NCI-H446 treated with DMSO at 0.1 percent for 48 hours (cell line): ENCODE data around the gene FAM83D.
"Not testable (repeated sequence)": the region's sequence is repeated elsewhere in the genome, so short reads cannot be mapped to it uniquely, and the experiment has no call there.

Experiments
- DNase-seq: peaks from one replicate; lab custom pipeline; 2025; lab: John Stamatoyannopoulos, UW

Gene FAM83D

DNA sequence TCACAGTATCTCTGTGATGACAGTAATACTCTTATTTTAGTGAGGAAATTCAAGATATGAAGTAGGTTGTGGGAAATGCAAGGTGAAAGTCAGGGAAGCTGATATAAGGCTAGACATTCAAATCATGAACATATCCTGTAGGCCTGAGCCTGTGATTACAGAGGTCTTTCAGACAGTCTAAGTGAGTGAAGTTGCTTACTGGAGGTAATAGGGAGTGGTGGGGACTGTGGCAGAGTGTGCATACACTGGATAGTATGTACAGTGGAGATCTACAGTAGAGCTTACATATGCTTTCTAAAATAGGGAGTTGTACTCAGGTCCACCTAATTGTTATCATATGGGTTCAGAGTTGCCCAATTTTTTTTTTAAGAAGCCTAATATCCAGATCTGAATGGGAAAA lies 39.0 kb downstream of the FAM83D start:
- no peak for DNase-seq

DNA sequence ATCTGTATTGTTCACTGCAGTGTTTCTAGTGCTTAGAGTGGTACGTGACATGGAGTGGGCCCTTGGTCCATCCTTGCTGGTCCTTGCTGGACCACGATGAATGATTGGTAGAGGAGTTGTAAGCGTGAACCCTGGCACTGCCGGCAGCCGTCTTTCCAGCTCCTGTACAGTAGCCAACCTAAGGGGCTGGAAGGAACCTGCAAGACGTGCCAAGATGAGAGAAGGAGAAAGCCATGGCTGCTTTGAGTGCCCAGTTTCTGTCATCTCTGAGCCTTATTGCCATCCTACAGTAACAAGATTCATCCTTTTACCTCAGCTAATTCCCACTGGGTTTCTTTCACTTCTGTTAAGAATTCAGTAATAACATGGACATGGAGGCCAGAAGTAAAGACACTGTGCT lies 41.9 kb downstream of the FAM83D start:
- no peak for DNase-seq

DNA sequence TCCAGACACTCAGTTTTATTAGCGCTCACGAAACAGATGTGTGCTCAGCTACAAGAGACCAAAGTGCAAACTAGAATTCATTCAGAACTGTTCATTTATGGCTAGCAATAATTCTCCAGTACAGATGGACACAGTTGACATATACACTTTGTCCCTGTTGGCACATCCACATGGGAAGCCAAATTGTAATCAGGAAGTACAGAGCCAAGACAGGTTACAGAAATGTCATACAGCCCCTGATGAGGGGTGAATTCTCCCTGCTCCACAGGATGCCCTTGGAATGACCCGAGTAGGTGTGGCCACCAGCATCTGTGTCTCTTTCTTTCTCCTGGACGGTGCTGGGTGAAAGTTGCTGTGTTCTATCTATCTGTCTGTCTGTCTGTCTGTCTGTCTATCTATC lies 43.5 kb downstream of the FAM83D start:
- DNase-seq: no peak

DNA sequence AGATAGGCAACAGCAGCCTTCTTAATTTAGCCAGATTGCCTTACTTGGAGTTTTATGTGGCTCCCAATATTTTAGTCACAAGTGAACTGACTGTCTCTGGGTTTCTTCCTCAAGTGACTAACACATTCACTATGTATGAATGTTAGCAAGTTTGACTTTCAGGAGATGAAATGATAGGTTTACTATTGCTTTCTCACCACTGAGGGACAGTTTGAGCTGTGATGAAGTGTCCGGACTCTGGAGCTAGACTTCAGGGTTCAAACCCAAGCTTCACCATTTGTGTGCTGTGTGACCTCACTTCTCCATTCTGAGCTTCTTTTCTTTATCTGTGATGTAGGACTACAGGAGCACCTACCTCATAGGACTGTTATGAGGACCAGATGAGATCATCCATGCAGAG lies 44.1 kb downstream of the FAM83D start:
- no peak for DNase-seq

DNA sequence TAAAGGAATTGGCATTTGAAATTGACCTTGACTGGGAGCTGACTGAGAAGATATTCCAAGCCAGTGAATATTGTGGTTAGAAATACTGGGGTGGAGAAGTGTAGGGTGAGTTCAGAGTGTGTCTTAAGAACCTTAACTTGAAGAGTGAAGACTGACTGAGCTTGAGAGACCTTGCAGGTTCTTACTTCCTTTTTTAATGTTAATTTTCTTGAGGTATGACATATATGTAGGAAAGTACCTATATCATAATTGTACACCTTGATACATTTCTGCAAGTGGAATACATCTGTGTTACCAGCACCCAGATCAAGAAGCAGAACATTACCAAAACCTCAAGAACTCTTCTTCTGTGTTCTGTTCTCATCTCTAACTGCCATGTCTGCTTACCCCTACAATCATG lies 46.9 kb downstream of the FAM83D start:
- DNase-seq: no peak

DNA sequence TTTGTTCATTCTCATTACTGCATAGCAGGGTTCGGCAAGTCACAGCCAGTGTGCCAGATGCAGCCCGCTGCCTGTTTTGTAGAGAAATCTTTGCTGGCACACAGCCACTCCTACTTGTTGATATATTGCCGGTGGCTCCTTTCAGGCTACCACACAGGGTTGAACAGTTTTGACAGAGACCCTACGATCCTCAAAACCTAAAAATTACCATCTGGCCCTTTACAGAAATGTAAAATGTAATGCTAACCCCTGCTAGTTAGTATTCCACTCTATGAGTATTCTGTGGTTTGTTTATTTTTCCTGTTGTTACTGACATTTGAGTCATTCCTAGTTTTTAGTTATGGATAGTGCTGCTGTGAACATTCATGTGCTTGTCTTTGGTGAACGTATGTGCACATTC lies 47.4 kb downstream of the FAM83D start:
- DNase-seq: no peak

DNA sequence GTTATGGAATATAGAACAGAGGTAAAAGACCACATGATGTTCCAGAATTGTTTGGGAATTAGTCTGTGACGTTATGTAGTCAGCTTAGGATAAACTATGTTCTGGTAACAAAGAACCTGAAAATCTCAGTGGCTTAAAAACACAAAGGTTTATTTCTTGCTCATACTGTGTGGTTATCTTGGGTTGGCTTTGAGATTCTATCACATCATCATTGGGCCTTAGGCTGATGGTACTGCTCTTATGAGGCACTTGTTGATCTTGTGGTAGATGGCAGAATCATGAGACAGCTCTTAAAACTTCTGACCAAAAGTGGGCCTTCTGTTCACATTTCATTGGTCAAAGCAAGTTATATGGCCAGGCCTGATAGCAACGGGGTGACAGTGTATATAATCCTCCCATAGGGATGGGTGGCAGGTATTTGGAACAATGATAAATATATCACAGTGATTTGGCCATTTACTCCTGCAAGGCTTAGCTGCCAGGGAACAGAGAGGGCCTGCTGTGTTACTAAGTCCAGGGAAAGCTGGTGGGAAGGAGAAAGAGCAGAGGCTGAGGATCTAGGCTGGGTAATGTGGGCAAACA lies 49.4 kb downstream of the FAM83D start:
- DNase-seq: no peak

DNA sequence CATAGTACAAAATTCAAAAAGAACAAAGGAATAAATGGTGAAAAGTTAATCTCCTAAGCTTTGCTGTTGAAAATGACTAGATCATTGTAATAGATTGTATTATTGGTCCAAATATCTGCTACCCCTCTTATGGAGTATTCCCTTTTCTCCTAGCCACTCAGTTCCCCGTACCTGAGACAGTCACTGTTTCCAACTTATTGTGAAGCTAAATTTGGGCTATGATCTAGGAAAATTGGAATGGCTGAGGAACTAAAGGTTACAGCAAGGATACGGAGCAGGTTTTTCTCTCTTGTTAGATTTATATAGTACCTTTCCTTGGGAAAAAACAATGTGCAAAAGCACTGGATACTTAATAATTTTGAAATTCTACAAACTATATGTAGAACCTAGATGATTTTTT lies 53.2 kb downstream of the FAM83D start:
- DNase-seq: no peak

DNA sequence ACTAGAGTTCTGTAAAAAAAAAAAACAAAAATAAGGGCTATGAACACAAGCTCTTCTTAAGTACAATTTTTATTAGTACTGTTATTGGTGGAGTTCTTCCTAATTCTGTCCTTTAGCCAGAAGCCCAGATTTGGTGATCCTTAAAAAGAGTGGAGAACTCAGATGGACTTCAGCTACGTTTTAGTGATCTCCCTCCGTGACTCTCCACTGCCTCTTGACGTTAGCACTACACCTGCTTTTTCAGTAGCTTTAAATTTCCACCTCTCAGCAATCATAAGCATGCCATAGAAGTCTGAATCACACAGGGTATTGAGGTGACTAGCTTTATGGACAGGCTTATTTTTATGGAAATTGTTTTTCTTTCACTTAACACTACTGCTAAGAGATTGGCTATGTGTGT lies 53.6 kb downstream of the FAM83D start:
- DNase-seq: no peak

DNA sequence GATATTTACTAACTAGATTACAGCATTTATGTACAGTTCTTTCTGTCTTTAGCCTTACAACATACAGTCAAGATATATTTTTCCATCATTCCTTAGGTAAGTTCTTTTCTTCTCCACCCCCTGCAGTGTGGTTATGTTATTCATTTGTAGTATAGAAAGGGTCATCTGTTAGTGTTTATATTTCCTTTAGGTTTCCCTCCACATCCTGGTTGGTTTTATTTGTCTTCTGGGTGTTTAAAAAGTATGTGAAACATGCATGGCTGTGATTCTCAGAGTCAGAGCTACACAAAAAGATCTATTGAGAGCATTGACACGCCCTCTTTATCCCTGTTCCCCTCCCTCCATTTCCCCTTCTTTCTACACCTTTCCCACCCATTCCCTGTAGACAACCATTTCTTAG lies 56.1 kb downstream of the FAM83D start:
- no peak for DNase-seq

DNA sequence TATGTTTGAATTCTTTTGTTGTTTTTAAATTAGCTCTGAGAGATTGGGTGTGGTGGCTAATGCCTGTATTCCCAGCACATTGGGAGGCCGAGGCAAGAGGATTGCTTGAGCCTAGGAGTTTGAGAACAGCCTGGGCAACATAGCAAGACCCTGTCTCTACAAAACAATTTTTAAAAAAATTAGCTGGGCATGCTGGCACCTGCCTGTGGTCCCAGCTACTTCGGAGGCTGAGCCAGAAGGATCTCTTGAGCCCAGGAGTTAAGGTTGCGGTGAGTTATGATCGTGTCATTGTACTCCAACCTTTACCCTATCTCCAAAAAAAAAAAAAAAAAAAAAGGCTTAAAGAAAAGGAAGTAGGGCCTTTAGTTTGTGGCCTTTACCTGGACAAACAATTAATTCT lies 58.8 kb downstream of the FAM83D start:
- no peak for DNase-seq

DNA sequence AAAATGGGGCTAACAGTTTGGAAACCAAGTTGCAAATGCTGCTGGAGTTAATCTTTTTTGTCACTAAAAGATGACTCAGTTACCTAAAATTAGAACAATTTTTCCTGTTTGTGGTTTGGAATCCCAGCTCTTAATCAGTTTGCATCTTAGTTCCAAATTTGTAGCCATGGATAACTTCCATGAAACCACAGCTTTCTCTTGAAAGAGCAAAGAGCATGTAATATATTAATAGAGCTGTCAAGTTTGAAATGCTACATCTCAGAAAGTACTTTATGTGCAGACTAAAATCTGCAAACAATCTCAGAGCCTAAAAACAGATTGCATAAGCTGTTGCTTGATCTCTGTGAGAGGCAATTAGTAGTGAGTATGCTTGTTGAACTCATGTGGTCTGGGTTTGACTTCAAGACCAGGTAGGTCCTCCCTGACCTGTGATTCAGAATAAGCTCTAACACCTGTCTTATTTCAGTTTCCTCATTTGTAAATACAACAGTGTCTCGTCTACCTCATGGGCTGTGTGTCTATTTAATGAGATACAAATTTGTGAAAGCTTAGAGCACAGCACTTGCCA lies 59.5 kb downstream of the FAM83D start:
- no peak for DNase-seq

DNA sequence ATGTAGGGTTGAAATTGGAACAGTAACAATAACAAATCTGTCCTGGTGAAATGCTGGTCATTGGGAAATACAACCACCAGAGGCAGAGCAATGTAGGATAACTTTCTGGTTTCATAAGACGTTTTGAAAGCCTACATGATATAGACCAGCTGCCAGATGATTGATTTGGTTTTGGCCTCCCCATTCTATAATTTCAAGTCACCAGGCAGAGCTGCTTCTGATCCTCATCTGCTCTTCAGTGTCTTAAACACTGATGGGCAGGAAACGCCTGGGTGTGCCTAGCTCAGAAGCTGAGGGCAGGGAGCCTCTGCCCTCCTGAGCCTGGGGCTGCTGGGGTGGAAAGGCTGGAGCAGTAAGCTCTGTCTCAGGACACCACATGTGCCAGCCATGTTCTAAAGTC lies 60.4 kb downstream of the FAM83D start:
- no peak for DNase-seq

DNA sequence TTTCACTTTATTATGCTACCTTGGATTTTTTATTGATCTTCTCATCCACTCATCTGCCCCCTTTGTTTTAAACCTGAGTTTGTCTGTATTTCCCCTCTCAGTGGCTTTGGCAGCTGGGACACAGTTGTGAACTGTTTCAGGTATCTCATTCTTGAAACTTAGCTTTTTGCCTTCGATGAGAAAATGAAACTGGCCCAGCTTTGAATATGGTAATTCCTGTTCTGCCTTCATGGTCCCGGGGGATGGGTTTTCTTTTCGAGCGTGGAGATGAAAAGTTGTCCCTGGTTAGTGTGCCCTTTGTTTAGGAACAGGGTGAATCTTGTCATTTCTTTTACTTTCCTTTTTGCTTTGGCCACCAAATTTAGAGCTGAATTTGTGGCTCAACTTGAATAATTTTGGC lies 61.6 kb downstream of the FAM83D start:
- DNase-seq: no peak

DNA sequence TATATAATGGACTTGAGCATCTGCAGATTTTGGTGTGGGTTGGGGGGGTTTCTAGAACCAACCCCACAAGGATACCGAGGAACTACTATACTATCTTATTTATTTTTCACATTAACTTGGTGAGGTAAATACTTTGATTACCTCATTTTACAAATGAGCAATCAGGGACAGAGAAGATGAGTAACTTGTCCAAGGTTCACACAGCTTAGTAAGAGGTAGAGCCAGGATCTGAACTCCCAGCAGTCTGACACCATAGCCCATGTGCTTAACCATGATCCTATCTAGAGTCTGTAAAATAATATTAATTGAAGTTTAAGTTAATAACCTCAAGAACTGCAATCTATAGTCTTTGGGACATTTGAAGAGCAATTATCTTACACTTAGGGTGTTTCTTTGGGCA lies 64.5 kb downstream of the FAM83D start:
- no peak for DNase-seq

DNA sequence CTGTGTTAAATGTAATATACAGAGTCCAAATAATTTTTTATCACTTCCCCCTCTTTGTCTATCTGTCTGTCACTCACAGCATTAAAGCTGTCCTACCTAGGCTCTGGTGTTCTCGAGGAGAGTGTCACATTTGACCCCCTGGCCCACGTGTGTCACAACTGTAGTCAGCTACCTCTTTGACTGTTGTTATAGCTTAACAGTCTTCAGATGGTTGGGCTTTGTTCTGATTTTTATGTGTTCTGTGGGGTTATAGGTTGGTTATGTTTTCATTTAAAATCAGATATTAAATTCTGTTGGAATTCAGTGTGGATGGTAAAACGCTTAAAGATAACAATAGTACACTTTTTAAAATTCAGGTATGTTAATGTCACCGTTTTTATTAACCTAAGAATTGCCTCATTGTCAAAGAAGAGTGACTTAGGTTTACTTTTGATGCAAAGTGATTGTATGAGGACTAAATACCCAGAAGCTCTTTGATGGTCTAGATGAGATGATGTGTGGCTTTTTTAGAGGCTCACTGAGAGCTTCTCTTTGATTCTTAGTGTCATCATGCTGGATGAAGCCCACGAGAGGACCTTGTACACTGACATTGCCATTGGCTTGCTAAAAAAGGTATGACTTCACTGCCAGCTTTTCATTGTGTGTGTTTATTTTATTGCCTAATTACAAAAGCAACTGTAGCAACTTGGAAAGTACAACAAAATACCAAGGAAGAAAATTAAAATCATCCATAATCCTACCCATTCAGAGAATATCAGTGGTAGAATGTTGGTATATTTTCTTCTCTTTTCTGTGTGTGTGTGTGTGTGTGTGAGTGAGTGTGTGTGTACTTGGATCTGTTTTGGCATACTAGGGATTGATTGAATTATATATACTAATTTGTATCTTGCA lies 65.8 kb downstream of the FAM83D start:
- DNase-seq: no peak

DNA sequence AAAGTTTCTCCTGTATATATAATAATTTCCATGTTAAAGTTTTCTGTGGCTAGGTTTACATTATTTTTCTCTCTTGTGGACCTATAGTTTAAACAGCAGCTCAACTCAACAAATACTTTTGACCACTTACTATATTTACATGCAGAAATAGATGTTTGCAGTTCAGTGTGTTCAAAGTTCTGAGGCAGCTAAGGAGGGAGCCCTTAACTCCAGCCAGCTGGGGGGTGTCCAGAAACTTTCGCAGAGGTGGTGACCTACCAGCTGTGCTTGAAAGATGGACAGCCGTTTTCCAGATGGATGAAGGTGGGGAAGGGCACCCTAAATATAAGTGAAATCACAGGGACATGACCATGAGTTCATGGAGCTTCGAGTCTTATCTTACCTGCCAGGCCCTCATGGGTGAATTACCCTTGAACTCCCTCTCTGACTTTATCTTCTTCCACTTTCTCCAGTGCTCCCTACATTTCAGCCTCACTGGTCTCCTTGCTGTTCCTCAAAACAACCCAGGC lies 69.4 kb downstream of the FAM83D start:
- DNase-seq: no peak

DNA sequence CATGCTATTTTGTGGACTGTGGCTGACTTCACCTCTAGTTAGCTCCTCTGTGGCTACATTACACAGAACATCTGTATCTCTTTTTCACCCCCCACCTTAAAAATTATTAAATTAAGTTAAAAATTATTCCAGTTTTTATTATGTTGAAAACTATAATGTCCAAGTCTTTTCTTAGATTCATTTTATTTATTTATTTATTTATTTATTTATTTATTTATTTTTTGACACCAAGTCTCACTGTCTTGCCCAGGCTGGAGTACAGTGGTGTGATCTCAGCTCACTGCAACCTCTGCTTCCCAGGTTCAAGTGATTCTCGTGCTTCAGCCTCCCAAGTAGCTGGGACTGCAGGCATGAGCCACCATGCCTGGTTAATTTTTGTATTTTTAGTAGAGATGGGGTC lies 70.6 kb downstream of the FAM83D start:
- not testable (repeated sequence) for DNase-seq

DNA sequence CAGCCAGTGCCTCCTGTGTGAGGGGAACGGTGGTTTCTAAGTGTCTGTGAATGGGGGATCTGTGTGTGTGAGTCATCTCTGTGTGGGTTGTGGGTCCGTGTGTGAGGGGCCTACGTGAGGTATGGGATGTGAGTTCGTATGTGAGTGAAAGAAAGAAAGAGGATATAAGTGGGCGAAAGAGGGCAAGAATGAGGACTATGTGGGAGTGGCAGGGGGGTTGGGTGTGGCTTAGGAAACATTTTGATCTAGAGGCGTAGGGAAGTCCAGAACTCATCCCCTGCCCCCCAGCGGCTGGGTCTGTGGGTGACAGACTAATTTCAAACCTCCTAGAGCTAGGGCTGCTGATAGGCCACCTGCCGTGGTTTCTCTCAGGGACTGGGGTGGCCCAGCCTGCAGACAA lies 71.4 kb downstream of the FAM83D start:
- DNase-seq: no peak

DNA sequence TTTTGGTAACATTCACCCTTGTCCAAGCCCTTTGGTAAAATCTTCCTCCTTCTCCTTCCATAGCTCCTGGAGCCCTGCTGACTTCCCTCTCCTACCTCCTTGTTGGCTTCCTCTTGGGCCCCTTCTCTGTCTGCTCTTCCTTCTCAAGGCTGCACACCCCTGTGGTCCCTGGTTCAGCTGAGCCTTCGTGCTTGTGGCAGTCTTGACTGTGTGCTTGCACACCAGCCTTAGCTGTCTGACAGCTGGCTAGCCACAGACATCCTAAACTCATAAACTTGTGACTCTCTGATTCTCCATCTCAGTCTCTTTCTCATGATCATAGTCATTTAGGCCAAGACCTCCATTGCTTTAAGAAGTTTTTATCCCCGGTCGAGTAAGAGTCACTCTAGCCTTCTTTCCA lies 73.0 kb downstream of the FAM83D start:
- DNase-seq: no peak

DNA sequence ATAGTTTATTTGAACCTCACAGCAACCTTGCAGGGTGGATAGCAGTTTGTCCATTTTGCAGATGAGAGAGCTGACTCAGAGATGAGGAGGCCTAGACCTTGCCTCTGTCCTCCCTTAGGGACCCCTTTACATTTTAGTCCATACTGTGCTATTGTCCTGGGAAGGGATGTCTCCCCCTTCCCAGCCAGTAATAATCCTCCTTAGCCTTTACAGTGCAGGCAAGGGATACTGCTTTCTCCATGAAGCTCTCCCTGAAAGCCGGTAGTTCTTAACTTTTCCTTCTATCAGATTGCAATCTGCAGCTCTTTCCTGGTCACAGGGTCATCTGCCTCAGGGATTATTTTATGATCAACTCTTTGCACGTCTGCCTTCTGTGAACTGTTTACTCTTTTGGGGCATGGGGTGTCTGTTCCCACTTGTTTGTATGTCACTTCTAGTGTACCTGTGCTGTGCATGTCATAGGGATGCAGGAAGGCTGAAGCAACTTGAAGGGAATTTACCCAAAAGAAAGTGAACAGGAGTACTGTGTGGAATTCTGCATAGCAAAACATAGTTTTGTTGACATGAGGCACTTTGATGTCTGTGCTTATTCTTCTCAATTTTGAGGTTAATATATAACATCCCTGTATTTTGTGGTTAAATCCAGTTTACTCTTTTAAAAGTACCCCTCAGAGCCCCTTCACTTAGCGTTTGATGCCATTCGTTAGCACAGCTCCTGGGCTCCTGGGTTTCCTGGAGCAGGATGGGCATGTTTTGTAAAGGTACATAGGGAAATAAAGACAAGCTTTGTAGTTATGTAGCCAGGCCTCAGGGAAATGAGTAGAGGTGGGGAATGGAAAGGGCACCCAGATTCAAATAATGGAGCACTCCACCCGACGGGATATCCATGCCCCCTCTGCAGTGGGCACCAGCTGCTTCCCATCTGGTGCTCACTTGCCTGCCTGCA lies 74.0 kb downstream of the FAM83D start:
- DNase-seq: no peak
